Endodermal cell (in vitro differentiated cells): Measurements from ENCODE around the gene STYX. TPM values are rescaled to one million over a fixed set of nuclear protein-coding genes. Genes with fewer than 3 reads are reported as not detected.

ENCODE experiments used
- DNase-seq: peaks from one replicate; pipeline ENCODE4 v3.0.0-alpha.2; 2017
- H3K27ac ChIP-seq: 2 replicates; pipeline ENCODE4 v1.5.1; 2013; ENCODE audit warnings: mild to moderate bottlenecking, low read depth, low read length, moderate library complexity
- H3K27me3 ChIP-seq: 2 replicates; pipeline ENCODE4 v1.6.1; 2013; ENCODE audit warnings: mild to moderate bottlenecking, low read length, moderate library complexity; ENCODE audit not compliant: insufficient read depth, control insufficient read depth, poor library complexity, severe bottlenecking
- H3K36me3 ChIP-seq: 2 replicates; pipeline ENCODE4 v1.7.0; 2013; ENCODE audit warnings: mild to moderate bottlenecking, low read length, moderate library complexity; ENCODE audit not compliant: control insufficient read depth, insufficient read depth
- H3K4me1 ChIP-seq: one replicate; pipeline ENCODE4 v1.7.0; 2013; ENCODE audit warnings: low read length; ENCODE audit not compliant: control insufficient read depth, insufficient read depth
- H3K4me3 ChIP-seq: 2 replicates; pipeline ENCODE4 v1.5.1; 2013; ENCODE audit warnings: mild to moderate bottlenecking, low read length, moderate library complexity
- H3K9ac ChIP-seq: 2 replicates; pipeline ENCODE4 v1.6.1; 2013; ENCODE audit warnings: mild to moderate bottlenecking, low read length, moderate library complexity; ENCODE audit not compliant: poor library complexity, severe bottlenecking; ENCODE audit errors: extremely low read depth
- H3K9me3 ChIP-seq: 2 replicates; pipeline ENCODE4 v1.6.1; 2013; ENCODE audit warnings: mild to moderate bottlenecking, low read length, moderate library complexity; ENCODE audit not compliant: control insufficient read depth
- H3K27ac Mint-ChIP-seq: 2 replicates; pipeline ENCODE4 v1.8.0; 2020; ENCODE audit warnings: mixed read lengths
- H3K27me3 Mint-ChIP-seq: 2 replicates; pipeline ENCODE4 v1.8.0; 2021; ENCODE audit warnings: mild to moderate bottlenecking, mixed read lengths; ENCODE audit not compliant: insufficient read depth
- H3K36me3 Mint-ChIP-seq: 2 replicates; pipeline ENCODE4 v1.8.0; 2020; ENCODE audit warnings: low read depth, mixed read lengths
- H3K4me1 Mint-ChIP-seq: 2 replicates; pipeline ENCODE4 v1.8.0; 2020; ENCODE audit warnings: mixed read lengths
- H3K4me3 Mint-ChIP-seq: 2 replicates; pipeline ENCODE4 v1.8.0; 2020; ENCODE audit warnings: mild to moderate bottlenecking, moderate library complexity, mixed read lengths
- H3K9me3 Mint-ChIP-seq: 2 replicates; pipeline ENCODE4 v1.8.0; 2020; ENCODE audit warnings: mild to moderate bottlenecking, mixed read lengths
- CTCF ChIP-seq: fragments of 200-600 bp; sonication (generic); conservative IDR thresholded peaks from 2 replicates; pipeline ENCODE4 v1.5.0; 2021; ENCODE audit warnings: antibody characterized with exemption, mild to moderate bottlenecking
- WGBS, 2 experiments: methylation state at CpG; one replicate each; pipeline versions ENCODE4 v1.1.5 to v1.1.7; 2013; ENCODE audit warnings: missing lambda C conversion rate in 2 of 2, mixed read lengths in 1 of 2; ENCODE audit not compliant: insufficient coverage in 1 of 2, insufficient read length in 1 of 2; 5-methylcytosine and 5-hydroxymethylcytosine counted together
- total RNA-seq, 2 donors: library from RNA; stranded (reverse); fragmentation: NEBNext Ultra II Directional in 1 of 2; extraction: Animal tissue kit (Norgen Biotek cat#: 25700) in 1 of 2; gene quantifications; 2 replicates in 1 of 2; 3 replicates in 1 of 2; pipeline ENCODE4 v1.2.1, GENCODE V29; 2021

STYX gene
- total RNA-seq, 2 donors from 2014 or later = 27.3 to 28.2 TPM

- Histone ChIP-seq H3K4me1 (no peaks in the 10 kb centered on the region), H3K4me3 (no peak overlapping the region), H3K36me3 (no peaks in the 10 kb centered on the region), H3K9ac (no peak overlapping the region), H3K9me3 (no peaks in the 10 kb centered on the region), H3K27ac (no peak overlapping the region), H3K27me3 (no peaks in the 10 kb centered on the region)
- Mint-ChIP-seq H3K4me1 (peaks cover 57% of the 10 kb centered on the region), H3K36me3 (peaks cover 4% of the 10 kb centered on the region), H3K4me3 (no peak overlapping the region), H3K27ac (no peak overlapping the region), H3K9me3 (no peaks in the 10 kb centered on the region), H3K27me3 (peaks cover 3% of the 10 kb centered on the region)
- no peak for TF ChIP-seq CTCF
- 92 to 93% methylated on average over 4 to 7 of the region's 7 CpGs for WGBS, 2 experiments
- no peak for DNase-seq
These were observed 38.8 kb upstream of the STYX start for GRCh38 chr14:52690983-52691760.

DNA sequence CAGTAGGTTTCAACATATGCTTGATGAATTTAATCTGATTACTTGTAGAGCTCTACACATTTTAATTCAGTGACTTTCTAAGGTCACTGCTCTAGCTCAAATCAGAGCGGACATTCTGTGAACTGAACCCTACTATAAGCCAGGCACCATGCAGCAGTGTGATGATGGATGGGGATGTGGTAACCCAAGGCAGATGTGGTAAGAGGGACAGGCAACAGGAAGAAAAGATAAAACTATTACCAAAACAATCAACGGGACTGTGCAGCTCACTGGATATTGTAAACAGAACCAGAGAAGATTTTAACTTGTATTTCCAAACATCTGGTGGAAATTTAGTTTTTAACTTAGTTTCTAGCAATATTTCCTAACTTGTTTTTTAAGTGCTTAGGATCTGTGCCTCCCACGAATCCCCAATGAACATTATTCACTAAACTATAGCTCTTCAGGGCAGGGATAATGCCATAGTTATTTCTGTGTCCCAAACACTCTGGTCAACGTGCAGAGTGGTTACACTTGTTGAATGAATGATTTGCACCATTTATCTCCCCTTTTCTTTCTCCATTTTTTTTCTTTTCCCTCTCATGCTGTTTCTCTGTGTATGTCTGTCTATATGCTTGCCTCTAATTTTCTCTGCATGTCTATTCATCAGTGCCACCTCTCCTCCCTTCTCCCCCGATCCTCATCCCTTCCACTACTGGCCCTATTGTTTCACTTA, 37.6 kb upstream of the STYX start:
- H3K9ac ChIP-seq = no peak overlapping the region
- H3K4me1 Mint-ChIP-seq = peaks cover 46% of the 10 kb centered on the region
- no peaks in the 10 kb centered on the region for H3K4me1 ChIP-seq
- no peaks in the 10 kb centered on the region for H3K9me3 ChIP-seq
- no peaks in the 10 kb centered on the region for H3K27me3 ChIP-seq
- no peaks in the 10 kb centered on the region for H3K9me3 Mint-ChIP-seq
- 96 to 97% methylated on average over 4 to 5 of the region's 5 CpGs for WGBS, 2 experiments
- DNase-seq = no peak
- no peak overlapping the region for H3K4me3 ChIP-seq
- no peak overlapping the region for H3K27ac Mint-ChIP-seq
- no peak overlapping the region for H3K4me3 Mint-ChIP-seq
- no peaks in the 10 kb centered on the region for H3K36me3 ChIP-seq
- no peak overlapping the region for H3K27ac ChIP-seq
- H3K27me3 Mint-ChIP-seq = peaks cover 3% of the 10 kb centered on the region
- TF ChIP-seq CTCF = no peak
- peaks cover 4% of the 10 kb centered on the region for H3K36me3 Mint-ChIP-seq

DNA sequence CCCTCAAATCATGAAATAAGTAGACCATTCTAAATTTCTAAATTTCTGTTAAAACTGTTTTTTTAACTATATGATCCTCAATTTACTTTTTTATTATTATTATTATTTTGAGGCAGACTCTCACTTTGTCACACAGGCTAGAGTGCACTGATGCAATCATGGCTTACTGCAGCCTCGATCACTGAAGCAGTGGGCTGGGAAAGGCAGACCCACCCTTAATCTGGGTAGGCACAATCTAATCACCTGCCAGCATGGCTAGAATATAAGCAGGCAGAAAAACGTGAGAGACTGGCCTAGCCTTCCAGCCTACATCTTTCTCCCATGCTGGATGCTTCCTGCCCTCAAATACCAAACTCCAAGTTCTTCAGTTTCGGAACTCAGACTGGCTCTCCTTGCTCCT, 36.9 kb upstream of the STYX start:
- no peak overlapping the region for H3K27ac Mint-ChIP-seq
- no peaks in the 10 kb centered on the region for H3K27me3 ChIP-seq
- peaks cover 3% of the 10 kb centered on the region for H3K27me3 Mint-ChIP-seq
- no peak overlapping the region for H3K27ac ChIP-seq
- peaks cover 40% of the 10 kb centered on the region for H3K4me1 Mint-ChIP-seq
- no peak overlapping the region for H3K4me3 ChIP-seq
- no peaks in the 10 kb centered on the region for H3K9me3 ChIP-seq
- H3K9ac ChIP-seq = no peak overlapping the region
- no peaks in the 10 kb centered on the region for H3K36me3 ChIP-seq
- no peak for TF ChIP-seq CTCF
- WGBS, 2 experiments = 70 to 75% methylated on average over 2 to 3 of the region's 3 CpGs
- DNase-seq = no peak
- H3K9me3 Mint-ChIP-seq = no peaks in the 10 kb centered on the region
- no peak overlapping the region for H3K4me3 Mint-ChIP-seq
- H3K36me3 Mint-ChIP-seq = peaks cover 4% of the 10 kb centered on the region
- H3K4me1 ChIP-seq = no peaks in the 10 kb centered on the region
